GM13977 (cell line): ENCODE measurements around the gene CYSRT1.

ENCODE experiments used
- DNase-seq: peaks from one replicate; pipeline ENCODE4 v3.0.0; 2012; ENCODE audit warnings: low spot score
- in situ Hi-C: fragments of 300-500 bp; cut with MboI; formaldehyde crosslinking; loops from one replicate; pipeline ENCODE4 v1.12.0; 2022; ENCODE audit warnings: low sequenced_read_pairs, low pct_unique_long_range_greater_than_20kb, mixed read lengths, inconsistent platforms; ENCODE audit not compliant: unreplicated experiment
- TF ChIP-seq, protein P1 (sequence below): IDR thresholded peaks from 2 replicates; pipeline ENCODE4 v1.5.1; 2012; ENCODE audit warnings: mild to moderate bottlenecking, control low read depth; ENCODE audit not compliant: insufficient read depth; ENCODE audit errors: extremely low read depth, missing control alignments

Gene CYSRT1

DNA sequence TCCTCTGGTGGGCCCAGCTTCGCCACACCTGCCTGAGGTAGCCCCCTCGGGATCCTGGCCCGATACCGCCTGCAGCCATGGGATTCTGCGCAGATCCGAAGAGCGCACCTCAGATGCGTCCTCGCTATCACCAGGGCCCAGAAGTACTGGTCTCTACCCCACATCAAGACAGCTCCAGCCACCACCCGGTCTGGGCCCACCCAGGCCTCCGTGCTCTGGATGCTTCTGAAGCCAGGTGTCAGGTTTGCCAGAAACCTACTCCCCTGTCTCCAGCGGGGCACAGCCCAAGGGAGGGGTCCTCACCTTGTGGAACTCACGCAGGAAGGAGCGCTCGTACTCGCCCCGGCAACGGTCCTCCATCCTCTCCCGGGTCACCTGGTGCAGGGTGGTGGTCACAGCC lies 39.1 kb upstream of the CYSRT1 start:
- in situ Hi-C loops, result no loop called here
- DNase-seq, result no peak
- TF ChIP-seq, protein P1, sequence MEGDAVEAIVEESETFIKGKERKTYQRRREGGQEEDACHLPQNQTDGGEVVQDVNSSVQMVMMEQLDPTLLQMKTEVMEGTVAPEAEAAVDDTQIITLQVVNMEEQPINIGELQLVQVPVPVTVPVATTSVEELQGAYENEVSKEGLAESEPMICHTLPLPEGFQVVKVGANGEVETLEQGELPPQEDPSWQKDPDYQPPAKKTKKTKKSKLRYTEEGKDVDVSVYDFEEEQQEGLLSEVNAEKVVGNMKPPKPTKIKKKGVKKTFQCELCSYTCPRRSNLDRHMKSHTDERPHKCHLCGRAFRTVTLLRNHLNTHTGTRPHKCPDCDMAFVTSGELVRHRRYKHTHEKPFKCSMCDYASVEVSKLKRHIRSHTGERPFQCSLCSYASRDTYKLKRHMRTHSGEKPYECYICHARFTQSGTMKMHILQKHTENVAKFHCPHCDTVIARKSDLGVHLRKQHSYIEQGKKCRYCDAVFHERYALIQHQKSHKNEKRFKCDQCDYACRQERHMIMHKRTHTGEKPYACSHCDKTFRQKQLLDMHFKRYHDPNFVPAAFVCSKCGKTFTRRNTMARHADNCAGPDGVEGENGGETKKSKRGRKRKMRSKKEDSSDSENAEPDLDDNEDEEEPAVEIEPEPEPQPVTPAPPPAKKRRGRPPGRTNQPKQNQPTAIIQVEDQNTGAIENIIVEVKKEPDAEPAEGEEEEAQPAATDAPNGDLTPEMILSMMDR, result no peak

DNA sequence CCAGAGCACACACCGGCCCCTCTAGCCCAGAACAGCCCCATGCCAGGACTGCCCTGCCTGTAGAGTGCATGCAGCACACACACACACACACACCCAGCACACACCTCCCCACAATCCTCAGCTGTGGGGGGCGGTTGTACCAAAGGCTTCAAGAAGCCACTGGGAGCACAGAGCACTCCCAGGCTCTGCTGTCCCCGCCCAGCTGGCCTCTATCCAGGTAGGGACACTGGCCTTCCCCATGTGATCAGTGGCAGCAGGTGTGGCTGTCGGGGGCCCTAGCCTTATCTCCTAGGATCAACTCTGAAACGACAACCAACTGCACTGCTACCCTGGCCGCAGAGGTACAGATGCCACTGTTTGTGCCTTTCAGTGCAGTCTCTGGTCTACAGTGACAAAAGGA lies 38.6 kb upstream of the CYSRT1 start:
- no peak for DNase-seq
- TF ChIP-seq, protein P1, result no peak
- in situ Hi-C loops, result no loop called here

DNA sequence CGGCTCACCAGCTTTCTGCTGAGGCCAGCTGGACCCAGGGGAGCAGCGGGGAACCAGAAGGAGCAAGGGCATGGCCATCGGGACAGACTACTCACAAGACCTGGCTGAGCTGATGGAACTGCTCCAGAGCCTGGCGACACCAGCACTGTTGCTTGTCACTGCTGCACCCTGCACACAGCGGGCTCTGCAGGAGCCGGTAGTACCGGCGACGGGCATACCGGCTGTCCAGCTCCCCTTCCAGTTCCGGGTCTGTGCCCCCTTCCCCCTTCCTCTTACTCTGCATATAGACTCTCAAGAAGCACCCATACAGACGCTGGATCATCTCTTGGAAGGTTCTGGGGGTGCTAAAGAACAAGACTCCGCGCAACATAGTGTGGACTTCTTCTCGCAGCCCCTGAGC lies 37.6 kb upstream of the CYSRT1 start:
- TF ChIP-seq, protein P1, result no peak
- no peak for DNase-seq
- in situ Hi-C loops, result no loop called here

DNA sequence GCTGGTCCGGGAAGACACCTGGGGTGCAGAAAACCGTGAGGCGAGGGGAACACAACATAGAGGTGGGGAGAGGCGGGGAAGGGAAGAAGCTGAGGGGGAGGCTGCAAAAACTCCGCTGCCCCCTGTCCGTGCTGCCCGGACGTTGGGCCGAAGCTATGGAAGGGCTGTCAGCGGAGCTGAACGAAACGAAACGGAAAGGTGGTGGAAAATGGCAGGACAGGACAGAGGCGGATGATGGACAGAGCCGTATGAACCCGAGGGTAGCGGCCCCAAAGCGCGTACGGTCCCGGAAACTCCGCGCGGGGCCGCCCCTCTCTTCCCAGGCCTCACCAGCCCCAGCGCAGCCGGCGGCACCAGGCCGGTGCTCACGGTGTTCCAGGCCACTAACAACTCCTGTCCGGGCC lies 36.9 kb upstream of the CYSRT1 start:
- in situ Hi-C loops, result no loop called here
- no peak for DNase-seq
- TF ChIP-seq, protein P1, result no peak

DNA sequence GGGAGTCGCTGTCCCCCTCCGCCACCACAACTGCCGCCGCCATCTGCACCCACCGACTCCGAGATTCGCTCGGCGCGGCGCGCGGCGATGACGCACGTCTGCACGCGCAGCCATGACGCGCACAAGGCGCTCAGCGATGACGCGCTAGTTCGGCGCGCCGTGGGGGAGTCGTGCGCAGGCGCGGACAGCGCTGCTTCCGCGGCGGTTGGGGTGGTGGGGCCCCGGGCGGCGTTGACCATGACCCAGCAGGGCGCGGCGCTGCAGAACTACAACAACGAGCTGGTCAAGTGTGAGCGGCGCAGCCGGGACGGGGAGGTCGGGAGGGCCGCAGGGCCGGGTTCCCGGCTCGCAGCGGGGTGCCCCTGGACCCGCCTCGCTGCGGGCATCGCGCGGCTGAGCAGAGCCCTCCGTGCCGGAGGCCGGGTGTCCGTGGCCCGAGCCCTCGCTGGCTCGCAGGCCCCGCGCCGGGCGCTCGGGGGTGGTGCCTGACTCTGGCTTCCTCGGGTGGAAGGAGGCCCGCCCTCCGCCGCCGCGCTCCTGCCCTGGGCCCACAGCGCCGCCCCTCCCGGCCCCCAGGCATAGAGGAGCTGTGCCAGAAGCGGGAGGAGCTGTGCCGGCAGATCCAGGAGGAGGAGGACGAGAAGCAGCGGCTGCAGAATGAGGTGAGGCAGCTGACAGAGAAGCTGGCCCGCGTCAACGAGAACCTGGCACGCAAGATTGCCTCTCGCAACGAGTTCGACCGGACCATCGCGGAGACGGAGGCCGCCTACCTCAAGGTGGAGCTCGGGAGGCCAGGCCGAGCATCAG lies 36.3 kb upstream of the CYSRT1 start, which contains the start of the genes ANAPC2 and SSNA1:
ANAPC2 (minus strand) TSS at position 71 of the 807 bp plus-strand sequence; CDS start at position 43, 28 bp downstream.
SSNA1 (plus strand) TSS at position 187 of the 807 bp plus-strand sequence; CDS start at position 238, 51 bp downstream.
- peak; percentile 98 for DNase-seq

DNA sequence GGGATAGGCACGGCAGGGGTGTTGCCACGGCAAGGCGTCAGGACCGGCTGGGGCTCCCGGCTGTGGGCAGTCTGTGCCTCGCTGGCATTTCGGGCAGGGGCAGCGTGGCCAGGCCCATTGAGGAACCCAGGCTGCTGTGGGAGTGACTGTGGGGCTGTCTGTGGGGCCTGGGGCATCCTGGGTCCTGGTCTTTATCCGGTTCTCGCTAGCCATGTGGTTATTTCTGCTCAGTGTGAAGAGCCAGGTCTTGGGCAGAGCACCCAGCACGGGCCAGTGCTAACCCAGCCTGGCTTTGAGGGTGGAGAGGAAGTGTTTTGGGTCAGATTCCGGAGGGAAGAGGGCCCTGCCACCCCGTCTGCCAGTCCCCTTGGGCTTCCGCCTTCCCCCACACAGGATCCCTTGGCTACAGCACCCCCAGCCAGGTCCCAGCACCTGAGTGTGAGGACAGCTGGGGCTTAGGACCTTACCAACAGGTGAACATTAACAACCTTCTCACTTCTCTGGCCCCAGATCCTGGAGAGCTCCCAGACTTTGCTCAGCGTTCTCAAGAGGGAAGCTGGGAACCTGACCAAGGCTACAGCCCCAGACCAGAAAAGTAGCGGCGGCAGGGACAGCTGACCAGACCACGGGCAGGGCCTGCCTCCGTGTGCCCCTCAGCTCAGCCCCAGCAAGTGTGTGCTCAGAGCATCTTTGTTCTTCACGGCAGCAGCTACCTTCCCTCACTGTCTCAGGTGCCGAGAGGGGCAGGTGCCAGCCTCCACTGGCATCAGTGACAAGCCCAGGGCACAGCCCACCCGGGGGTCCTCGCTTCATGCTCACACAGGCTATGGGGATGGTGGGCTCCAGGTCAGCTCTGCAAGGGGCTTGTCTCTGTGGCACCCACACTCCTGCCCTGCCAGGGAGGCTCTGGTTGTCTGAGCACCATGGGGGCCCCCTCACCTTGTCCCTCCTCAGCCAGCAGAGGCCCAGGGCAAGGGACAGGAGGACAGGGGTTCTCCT lies 35.4 kb upstream of the CYSRT1 start:
- in situ Hi-C loops, result no loop called here
- TF ChIP-seq, protein P1, result no peak
- DNase-seq, result no peak

More for the DNA sequence above, 36.3 kb upstream of the CYSRT1 start, which contains the start of the genes ANAPC2 and SSNA1:
- TF ChIP-seq, protein P1, result peak; percentile 56
- in situ Hi-C loops, result no loop called here
